ENCODE results near the gene ESRP2.

- TF ChIP-seq TAF1 (IDR thresholded peaks at IDR 0.05; ENCODE audit: borderline replicate concordance, low read depth, low read length), result no peak
- TF ChIP-seq POLR2A (IDR thresholded peaks at IDR 0.05; ENCODE audit: low read depth, low read length), result peak; percentile 68
- peak; percentile 51; the same call in 1 of the 2 replicates for TF ChIP-seq POLR2AphosphoS5 (IDR thresholded peaks at IDR 0.05; ENCODE audit: low read depth, low read length)
These were observed 9.3 kb upstream of the ESRP2 start, which contains the start of gene PLA2G15 for GRCh38 chr16:68244903-68245853.

All from GM12892 (cell line).